Activated B cell treated with CpG ODN at 0.5 μM for 24 hours (primary cell): Measurements from ENCODE around the gene DHRS7C. TPM values are rescaled to one million over a fixed set of nuclear protein-coding genes. Genes with fewer than 3 reads are reported as not detected.

Experiments used
- ATAC-seq: fragments of 200-7000 bp; cut with Tn5 transposase; one replicate; pipeline ENCODE4 v1.10.0; 2021; ENCODE audit warnings: low read depth, mild to moderate bottlenecking, moderate library complexity
- CTCF ChIA-PET: fragments of 350-600 bp; sonication (Branson Sonifier 250); formaldehyde crosslinking; loops from one replicate; lab custom pipeline; 2021; ENCODE audit warnings: antibody characterized with exemption; lab: Charles Lee
- POLR2A ChIA-PET: fragments of 350-600 bp; sonication (Branson Sonifier 250); formaldehyde crosslinking; loops from one replicate; lab custom pipeline; 2021; ENCODE audit warnings: antibody characterized with exemption; lab: Charles Lee
- DNase-seq: peaks from one replicate; pipeline ENCODE4 v3.0.0; 2022
- H3K27ac Mint-ChIP-seq: one replicate; pipeline ENCODE4 v1.8.0; 2020; ENCODE audit warnings: mixed read lengths
- H3K27me3 Mint-ChIP-seq: one replicate; pipeline ENCODE4 v1.8.0; 2021; ENCODE audit warnings: mixed read lengths
- H3K36me3 Mint-ChIP-seq: one replicate; pipeline ENCODE4 v1.8.0; 2021; ENCODE audit warnings: low read depth, mixed read lengths
- H3K4me1 Mint-ChIP-seq: one replicate; pipeline ENCODE4 v1.8.0; 2021; ENCODE audit warnings: mixed read lengths
- H3K4me3 Mint-ChIP-seq: one replicate; pipeline ENCODE4 v1.8.0; 2020; ENCODE audit warnings: mild to moderate bottlenecking, mixed read lengths
- H3K9me3 Mint-ChIP-seq: one replicate; pipeline ENCODE4 v1.8.0; 2020; ENCODE audit warnings: mixed read lengths
- intact Hi-C: fragments of 100-400 bp; cut with micrococcal nuclease; formaldehyde crosslinking; loops from one replicate; pipeline ENCODE4 v1.15.1; 2024
- total RNA-seq: library from RNA; stranded (reverse); gene quantifications from 2 replicates; pipeline ENCODE4 v1.2.3, GENCODE V29; 2022
- TF ChIP-seq, protein P1 (sequence below): fragments of 200-600 bp; IDR thresholded peaks from one replicate; pipeline ENCODE4 v1.8.0; 2022; ENCODE audit warnings: antibody characterized with exemption, mild to moderate bottlenecking

DHRS7C gene
- total RNA-seq, 1 donor from 2014 or later, result not detected

DNA sequence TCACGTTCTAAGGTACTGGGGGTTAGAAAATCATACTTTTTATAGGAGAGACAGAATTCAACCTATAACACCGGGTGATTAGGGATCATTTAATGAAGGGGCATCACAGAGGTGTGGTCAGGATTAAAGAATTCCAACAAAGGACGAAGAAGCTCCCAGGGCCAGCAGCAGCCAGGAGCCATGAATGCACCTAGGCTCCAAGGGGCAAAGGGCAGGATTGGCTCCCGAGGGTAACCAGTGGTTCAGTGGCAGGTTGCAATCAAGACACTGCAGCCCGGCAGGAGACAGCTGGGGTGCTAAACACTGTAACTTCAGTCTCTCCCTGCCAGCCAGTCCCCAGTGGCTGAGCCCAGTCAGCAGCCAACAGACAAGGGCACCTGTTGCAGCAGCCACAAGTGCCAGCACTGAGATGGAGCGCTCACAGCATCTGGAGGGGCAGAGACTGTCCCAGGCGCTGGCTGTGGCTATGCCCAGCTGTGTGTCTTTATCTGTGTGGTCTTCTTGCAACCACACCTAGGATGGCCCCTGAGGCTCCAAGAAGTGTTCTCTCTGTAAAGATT, 23.9 kb downstream of the DHRS7C start:
- no peak for DNase-seq
- no peaks in the 10 kb centered on the region for H3K9me3 Mint-ChIP-seq
- H3K27me3 Mint-ChIP-seq, result peaks cover 2% of the 10 kb centered on the region
- no peak for ATAC-seq
- no peak overlapping the region for H3K27ac Mint-ChIP-seq
- CTCF ChIA-PET, result no interaction called here
- intact Hi-C loops, result no loop called here
- H3K4me3 Mint-ChIP-seq, result no peak overlapping the region
- no peaks in the 10 kb centered on the region for H3K4me1 Mint-ChIP-seq
- TF ChIP-seq, protein P1, sequence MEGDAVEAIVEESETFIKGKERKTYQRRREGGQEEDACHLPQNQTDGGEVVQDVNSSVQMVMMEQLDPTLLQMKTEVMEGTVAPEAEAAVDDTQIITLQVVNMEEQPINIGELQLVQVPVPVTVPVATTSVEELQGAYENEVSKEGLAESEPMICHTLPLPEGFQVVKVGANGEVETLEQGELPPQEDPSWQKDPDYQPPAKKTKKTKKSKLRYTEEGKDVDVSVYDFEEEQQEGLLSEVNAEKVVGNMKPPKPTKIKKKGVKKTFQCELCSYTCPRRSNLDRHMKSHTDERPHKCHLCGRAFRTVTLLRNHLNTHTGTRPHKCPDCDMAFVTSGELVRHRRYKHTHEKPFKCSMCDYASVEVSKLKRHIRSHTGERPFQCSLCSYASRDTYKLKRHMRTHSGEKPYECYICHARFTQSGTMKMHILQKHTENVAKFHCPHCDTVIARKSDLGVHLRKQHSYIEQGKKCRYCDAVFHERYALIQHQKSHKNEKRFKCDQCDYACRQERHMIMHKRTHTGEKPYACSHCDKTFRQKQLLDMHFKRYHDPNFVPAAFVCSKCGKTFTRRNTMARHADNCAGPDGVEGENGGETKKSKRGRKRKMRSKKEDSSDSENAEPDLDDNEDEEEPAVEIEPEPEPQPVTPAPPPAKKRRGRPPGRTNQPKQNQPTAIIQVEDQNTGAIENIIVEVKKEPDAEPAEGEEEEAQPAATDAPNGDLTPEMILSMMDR, result no peak
- POLR2A ChIA-PET, result no interaction called here
- no peaks in the 10 kb centered on the region for H3K36me3 Mint-ChIP-seq

DNA sequence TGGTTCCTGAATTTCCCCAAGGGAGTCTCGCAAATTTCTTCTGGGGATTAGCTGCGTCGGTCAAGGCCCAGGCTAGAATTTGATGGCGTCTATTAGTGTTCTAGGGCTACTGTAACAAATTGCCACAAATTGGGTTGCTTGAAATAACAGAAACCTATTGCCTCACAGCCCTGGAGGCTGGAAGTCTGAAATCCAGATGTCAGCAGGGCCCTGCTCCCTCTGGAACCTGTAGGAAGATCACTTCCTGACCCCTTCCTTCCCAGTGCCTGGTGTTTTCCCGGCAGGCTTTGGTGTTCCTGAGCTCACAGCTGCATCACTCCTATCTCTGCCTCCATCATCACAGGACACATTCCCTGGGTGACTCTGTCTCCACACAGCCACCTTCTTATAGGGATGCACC, 24.4 kb downstream of the DHRS7C start:
- ATAC-seq, result no peak

DNA sequence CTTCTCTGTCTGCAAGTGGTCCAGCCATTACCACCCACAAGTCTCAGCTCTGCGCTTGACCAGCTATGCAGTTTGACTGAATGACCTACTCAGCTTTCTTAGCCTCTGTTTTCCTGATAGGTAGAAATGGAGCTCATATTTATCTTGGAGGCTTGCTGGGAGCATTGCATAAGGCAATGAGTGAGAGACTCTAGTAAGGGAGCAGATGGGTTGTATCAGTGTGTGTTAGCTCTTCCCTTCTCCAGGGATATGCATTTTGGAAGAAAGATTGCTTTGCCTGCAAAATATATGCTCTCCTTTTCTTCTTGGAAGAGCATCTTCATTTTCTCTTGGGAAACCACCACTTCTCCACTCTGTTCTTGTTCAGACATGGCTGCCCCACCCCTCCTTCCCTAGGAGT, 26.1 kb downstream of the DHRS7C start:
- intact Hi-C loops, result no loop called here
- POLR2A ChIA-PET, result no interaction called here
- no peaks in the 10 kb centered on the region for H3K4me1 Mint-ChIP-seq
- H3K4me3 Mint-ChIP-seq, result no peak overlapping the region
- H3K27me3 Mint-ChIP-seq, result peaks cover 2% of the 10 kb centered on the region
- TF ChIP-seq, protein P1, result no peak
- DNase-seq (no peak), ATAC-seq (no peak)
- H3K9me3 Mint-ChIP-seq, result no peaks in the 10 kb centered on the region
- CTCF ChIA-PET, result no interaction called here
- no peaks in the 10 kb centered on the region for H3K36me3 Mint-ChIP-seq
- H3K27ac Mint-ChIP-seq, result no peak overlapping the region

More for the DNA sequence above, 24.4 kb downstream of the DHRS7C start:
- POLR2A ChIA-PET, result no interaction called here
- Mint-ChIP-seq H3K27ac (no peak overlapping the region), H3K36me3 (no peaks in the 10 kb centered on the region), H3K9me3 (no peaks in the 10 kb centered on the region), H3K27me3 (peaks cover 2% of the 10 kb centered on the region), H3K4me1 (no peaks in the 10 kb centered on the region), H3K4me3 (no peak overlapping the region)
- no peak for DNase-seq
- intact Hi-C loops, result no loop called here
- CTCF ChIA-PET, result no interaction called here
- TF ChIP-seq, protein P1, result no peak

DNA sequence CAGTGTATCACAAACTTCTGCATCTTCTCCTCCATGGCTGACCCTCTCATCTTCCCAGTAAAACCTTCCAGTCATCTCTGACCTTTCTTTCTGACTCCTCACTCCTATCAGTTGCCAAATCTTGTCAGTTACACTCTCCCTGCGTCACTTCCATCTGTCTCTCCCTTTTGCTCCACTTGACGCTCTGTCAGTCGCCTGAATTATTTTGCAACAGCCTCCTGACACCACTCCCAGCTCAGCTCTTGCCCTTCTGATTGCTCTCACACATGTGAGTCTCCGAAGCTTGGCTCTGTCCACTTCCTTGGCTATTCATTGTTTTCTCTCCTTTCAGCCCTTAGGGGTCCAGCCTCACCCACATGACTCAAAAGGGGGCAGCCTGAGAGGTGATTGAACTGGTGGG, 27.7 kb downstream of the DHRS7C start:
- H3K36me3 Mint-ChIP-seq, result no peaks in the 10 kb centered on the region
- H3K4me1 Mint-ChIP-seq, result no peaks in the 10 kb centered on the region
- DNase-seq (no peak), ATAC-seq (no peak)
- CTCF ChIA-PET, result no interaction called here
- no peak overlapping the region for H3K27ac Mint-ChIP-seq
- TF ChIP-seq, protein P1, result no peak
- POLR2A ChIA-PET, result no interaction called here
- peaks cover 2% of the 10 kb centered on the region for H3K27me3 Mint-ChIP-seq
- H3K9me3 Mint-ChIP-seq, result no peaks in the 10 kb centered on the region
- no peak overlapping the region for H3K4me3 Mint-ChIP-seq
- intact Hi-C loops, result no loop called here

DNA sequence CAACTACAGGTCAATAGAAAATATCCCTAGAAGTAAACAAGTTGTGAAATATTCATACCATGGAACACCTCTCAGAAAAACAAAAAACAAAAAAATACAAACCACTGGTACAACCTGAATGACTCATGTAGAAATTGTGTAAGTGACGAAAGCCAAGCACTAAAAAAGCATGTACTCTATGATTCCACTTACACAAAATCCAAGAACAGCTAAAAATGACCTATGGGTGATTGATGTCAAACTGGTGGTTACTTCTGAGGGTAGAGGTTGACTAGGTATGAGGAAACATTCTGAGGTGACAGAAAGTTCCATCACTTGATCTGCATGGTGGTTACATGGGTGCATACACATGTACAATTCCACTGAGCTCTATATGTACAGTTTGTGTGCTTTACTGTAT, 31.1 kb downstream of the DHRS7C start:
- ChIA-PET CTCF (no interaction called here), POLR2A (no interaction called here)
- H3K4me3 Mint-ChIP-seq, result no peak overlapping the region
- DNase-seq (no peak), ATAC-seq (no peak)
- TF ChIP-seq, protein P1, result no peak
- no peak overlapping the region for H3K27ac Mint-ChIP-seq
- H3K36me3 Mint-ChIP-seq, result no peaks in the 10 kb centered on the region
- H3K9me3 Mint-ChIP-seq, result no peaks in the 10 kb centered on the region
- peaks cover 4% of the 10 kb centered on the region for H3K27me3 Mint-ChIP-seq
- intact Hi-C loops, result no loop called here
- no peaks in the 10 kb centered on the region for H3K4me1 Mint-ChIP-seq
